Stimulated activated CD8-positive, alpha-beta memory T cell treated with anti-CD3 and anti-CD28 coated beads, Interleukin-4, amount 100 ng/mL, for 24 hours (primary cell): Measurements from ENCODE around the gene SYP.
"Not testable (repeated sequence)": the region's sequence is repeated elsewhere in the genome, so short reads cannot be mapped to it uniquely, and the experiment has no call there.

Experiments used
- DNase-seq: peaks from one replicate; pipeline ENCODE4 v3.0.0-alpha.2; 2020; ENCODE audit warnings: low read depth

SYP gene

GRCh38 chrX:49166914-49167739, 32.9 kb downstream of the SYP start:
- peak; percentile 58 for DNase-seq

GRCh38 chrX:49165901-49166881, 33.8 kb downstream of the SYP start:
- DNase-seq: peak; percentile 47

DNA sequence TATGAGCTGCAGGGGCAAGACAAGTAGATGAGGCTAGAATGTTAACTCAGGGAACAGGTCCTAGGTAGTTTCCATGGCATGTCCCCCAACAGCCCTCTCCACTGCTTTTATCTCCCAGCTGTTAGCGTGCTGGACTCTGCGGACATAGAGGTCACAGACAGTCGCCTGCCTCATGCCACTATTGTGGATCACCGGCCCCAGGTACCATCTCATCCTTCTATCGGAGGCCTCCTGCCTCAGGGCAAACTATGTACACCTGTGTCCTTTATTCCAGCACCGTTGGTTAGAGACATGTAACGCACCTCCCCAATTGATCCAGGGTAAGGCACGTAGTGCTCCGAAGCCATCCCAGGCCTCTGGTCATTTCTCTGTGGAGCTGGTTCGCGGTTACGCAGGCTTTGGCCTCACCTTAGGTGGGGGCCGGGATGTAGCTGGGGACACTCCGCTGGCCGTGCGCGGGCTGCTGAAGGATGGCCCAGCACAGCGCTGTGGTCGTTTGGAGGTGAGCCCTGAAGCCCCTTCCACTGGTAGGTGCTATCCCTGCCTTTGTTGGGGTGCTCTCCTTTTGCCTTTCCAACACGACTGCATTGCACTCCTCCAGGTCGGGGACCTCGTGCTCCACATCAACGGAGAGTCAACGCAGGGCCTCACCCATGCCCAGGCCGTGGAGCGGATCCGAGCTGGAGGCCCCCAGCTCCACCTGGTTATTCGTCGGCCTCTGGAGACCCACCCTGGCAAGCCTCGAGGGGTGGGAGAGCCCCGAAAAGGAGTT, 35.2 kb downstream of the SYP start:
- no peak for DNase-seq

DNA sequence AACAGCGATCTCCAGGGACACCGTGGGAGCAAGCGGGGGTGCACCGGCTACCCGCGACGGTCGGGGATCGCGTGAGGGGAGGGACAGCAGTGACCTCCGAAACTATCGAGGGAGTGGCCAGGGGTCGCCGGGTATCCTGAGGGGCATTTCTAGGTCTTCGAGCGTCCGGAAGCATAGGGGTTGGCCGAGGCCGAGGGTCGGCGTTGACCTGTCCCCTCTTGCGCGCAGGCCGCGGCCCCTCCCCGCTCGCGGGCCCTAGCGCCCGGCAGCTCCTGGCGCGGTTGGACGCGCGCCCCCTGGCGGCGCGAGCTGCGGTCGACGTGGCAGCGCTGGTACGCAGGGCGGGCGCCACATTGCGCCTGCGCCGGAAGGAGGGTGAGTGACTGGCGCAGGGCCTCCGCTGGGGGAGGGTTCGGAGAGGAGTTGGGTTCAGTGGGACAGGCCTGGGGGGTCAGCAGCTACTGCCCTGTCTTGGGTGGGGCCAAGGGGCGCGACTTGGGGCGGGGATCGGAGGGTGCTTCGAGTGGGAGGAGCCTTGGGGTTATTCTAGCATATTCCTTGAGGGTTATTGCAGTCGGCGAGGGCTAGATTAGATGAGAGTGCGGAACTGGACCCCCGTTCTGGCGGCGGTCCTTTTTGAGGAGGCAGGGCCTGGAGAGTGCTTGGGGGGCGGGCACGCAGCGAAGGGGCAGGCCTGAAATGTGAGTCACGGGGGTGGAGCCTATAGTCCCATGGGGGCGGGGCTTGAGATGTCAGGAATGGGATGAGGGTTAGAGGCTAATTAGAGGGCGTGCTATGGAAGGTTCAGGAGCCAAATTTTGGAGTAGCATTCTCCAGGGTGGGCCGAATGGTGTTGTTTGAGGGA, 36.2 kb downstream of the SYP start:
- peak; percentile 60 for DNase-seq

GRCh38 chrX:49162620-49163019, 37.4 kb downstream of the SYP start, which contains the start of gene MAGIX:
Gene MAGIX (plus strand): TSS chrX:49162758. CDS start chrX:49162890, 132 bp downstream.
- no peak for DNase-seq

GRCh38 chrX:49161632-49162031, 38.4 kb downstream of the SYP start:
- DNase-seq: no peak

GRCh38 chrX:49160908-49161307, 39.1 kb downstream of the SYP start:
- no peak for DNase-seq

DNA sequence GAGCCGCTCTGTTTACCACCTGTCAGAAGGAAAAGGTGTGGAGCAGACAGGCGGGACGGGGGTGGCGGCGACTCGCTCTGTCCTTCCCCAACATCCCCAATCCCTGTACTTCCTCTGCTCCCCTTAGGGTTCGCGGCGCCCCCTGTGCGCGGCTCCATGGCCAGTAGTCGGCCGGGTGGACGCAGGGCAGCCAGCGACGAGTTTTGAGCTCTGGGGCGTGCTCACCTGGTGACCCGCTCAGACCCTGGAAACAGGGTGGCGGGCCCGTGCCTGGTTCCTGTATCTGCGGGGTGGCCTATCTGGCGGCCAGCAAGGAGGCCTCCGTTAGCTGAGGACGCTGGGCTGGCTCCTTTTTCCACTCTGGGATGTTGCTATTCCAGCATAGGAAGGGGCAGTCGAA, 42.8 kb downstream of the SYP start:
- DNase-seq: no peak

DNA sequence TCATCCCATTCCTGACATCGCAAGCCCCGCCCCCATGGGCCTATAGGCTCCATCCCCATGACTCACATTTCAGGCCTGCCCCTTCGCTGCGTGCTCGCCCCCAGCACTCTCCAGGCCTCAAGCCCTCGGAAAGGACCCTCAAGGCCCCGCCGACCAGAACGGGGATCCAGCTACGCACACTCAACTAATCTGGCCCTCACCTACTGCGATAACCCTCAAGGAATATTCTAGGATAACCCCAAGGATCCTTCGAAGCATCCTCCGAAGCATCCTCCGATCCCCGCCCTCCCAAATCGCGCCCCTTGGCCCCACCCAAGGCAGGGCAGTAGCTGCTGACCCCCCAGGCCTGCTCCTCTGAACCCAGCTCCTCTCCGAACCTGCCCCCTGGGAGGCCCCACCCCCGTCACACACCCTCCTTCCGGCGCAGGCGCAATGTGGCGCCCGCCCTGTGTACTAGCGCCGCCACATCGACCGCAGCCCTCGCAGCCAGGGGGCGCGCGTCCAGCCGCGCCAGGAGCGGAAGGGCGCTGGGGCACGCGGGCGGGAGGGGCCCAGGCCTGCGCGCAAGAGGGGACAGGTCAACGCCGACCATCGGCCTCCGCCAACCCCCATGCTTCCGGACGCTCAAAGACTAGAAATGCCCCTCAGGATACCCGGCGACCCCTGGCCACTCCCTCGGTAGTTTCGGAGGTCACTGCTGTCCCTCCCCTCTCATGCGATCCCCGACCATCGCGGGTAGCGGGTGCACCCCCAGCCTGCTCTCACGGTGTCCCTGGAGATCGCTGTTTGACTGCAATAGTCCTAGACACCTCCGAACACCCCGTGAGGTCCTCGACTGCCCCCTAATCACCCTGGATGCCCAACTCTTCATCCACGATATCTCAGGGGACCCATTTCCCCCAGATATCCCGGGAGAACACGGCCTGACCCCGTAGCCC, 43.8 kb downstream of the SYP start:
- peak; percentile 75 for DNase-seq

DNA sequence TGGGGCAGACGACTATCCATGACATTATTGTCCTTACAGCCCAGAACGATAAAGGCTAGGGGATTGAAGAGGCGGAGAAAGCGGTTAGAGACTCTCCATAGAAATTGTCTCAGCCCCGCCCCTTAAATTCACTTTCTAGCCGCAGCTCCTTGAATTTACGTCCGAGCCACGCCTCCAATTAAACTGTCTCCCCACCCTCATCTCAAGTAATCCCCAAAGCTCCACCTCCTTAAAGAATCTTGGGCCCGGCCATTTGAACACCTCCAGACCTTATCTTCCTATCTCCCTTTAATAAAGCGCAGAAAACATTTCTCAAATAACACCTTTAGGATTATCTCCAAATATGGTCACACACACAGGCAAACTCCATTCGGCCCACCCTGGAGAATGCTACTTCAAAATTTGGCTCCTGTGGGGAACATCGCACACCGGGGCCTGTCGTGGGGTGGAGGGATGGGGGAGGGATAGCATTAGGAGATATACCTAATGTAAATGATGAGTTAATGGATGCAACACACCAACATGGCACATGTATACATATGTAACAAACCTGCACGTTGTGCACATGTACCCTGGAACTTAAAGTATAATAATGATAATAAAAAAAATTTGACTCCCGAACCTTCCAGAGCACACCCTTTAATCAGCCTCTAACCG, 44.6 kb downstream of the SYP start:
- no peak for DNase-seq

DNA sequence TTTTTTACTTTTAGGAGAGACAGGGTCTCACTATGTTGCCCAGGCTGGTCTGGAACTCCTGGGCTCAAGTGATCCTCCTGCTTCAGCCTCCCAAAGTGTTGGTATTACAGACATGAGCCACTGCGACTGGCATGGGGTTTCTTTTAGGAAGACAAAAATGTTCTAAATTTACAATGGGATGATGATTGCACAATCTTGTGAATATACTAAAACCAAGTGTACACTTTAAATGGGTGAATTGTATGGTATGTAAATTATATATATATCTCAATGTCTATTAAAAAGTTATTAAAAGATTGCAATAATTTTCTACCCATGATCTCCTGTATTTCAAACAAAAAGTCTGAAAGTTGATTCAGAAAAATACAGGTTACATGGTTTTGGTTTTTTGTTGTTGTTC, 46.5 kb downstream of the SYP start:
- no peak for DNase-seq

DNA sequence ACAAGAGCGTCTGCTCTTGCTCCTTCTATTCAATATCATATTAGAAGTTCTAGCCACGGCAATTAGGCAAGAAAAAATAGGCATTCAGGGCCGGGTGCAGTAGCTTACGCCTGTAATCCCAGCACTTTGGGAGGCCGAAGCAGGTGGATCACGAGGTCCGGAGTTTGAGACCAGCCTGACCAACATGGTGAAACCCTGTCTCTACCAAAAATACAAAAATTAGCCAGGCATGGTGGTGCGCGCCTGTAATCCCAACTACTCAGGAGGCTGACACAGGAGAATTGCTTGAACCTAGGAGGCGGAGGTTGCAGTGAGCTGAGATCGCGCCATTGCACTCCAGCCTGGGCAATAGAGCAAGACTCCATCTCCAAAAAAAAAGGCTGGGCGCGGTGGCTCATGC, 50.7 kb downstream of the SYP start:
- DNase-seq: not testable (repeated sequence)

DNA sequence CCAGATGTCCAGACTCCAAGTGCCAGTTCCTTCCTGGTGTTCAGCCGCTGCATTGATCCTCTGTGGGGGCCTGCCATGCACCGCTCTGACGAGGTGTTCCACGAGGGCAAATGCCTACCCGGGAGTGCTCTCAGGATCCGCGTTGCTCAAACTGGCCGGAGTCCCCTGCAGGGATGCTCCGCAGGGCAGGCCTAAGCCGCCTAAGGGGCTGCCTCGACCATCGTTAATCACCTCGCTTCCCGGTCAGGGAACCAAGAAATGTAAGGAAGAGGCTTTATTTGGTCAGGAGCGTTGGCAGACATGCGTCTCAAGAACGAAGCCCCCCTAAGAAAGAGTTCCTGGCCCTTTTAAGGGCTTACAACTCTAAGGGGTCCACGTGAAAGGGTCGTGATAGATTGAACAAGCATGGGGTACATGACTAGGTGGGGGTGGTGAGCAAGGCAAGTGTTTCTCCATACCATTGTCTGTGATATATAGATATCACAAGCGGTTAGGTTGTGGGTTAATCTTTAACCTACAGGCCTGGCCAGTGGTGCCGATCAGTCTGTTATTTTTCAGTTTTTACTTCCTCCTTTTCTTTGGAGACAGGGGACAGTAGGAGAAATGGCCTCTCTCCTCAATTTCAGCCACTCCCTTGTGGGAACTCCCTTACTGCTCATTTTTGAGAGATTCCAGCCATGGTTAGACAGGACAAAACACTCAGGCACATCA, 51.4 kb downstream of the SYP start:
- DNase-seq: not testable (repeated sequence)

- no peak for DNase-seq
Measured at GRCh38 chrX:49147936-49148335, 52.1 kb downstream of the SYP start.

DNA sequence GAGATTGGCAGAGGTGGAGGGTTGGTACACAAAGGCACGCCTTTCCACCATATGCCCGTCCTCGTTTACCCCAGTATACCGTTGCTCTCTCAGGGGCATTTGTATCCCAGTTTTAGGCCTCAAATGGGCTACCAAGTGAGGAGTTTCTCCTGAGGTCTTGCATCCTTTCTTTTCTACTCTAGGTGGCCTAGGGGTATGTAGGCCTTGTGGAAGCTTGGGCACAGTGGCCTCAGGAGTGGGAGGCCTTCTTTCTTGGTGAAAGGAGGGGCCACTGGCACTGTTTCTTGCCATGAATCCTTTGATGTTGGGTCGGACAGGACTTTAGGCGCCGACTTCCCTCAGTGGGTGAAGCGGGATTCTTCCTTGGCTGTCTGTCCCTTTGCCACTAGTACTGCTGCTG, 52.7 kb downstream of the SYP start:
- no peak for DNase-seq

- DNase-seq: not testable (repeated sequence)
Measured at GRCh38 chrX:49143154-49143553, 56.8 kb downstream of the SYP start.

GRCh38 chrX:49142264-49142663, 57.7 kb downstream of the SYP start:
- not testable (repeated sequence) for DNase-seq

GRCh38 chrX:49139713-49140112, 60.3 kb downstream of the SYP start:
- DNase-seq: no peak
